GM18507 (cell line): ENCODE results near the gene PRDX3.
A peak's percentile ranks its signal among the peaks of the same experiment; 100 is the strongest.
"Not testable (repeated sequence)": the region's sequence is repeated elsewhere in the genome, so short reads cannot be mapped to it uniquely, and the experiment has no call there.

ENCODE experiments used
- DNase-seq: peaks from one replicate; pipeline ENCODE4 v3.0.0; 2011; ENCODE audit warnings: low read depth; ENCODE audit not compliant: insufficient read length; ENCODE audit errors: extremely low spot score
- FAIRE-seq: peaks from 2 replicates; lab custom pipeline; 2011; peaks lifted over from hg19 to GRCh38; lab: Jason Lieb, UNC

The PRDX3 gene

DNA sequence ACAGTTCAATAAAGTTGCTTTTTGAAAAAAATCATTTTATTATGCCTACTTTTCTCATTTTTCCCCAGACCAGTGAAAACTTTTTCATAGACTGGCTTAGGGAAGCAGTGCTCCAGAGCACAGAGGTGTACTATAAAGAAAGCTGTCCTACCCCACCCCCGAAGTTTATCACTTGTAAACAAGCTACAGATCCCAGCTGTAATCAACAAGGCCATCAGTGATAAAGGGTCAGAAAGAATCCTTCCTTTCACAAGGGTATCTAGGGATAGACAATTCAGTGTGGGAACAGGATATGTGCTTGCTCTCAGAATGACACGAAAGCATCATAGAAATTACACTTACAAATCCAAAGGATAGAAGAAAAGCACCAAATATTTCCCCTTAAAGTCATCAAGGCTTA is 4.5 kb downstream of the PRDX3 start:
- no peak for DNase-seq
- no peak for FAIRE-seq

GRCh38 chr10:119167041-119167440 is 11.6 kb downstream of the PRDX3 start:
- no peak for FAIRE-seq

DNA sequence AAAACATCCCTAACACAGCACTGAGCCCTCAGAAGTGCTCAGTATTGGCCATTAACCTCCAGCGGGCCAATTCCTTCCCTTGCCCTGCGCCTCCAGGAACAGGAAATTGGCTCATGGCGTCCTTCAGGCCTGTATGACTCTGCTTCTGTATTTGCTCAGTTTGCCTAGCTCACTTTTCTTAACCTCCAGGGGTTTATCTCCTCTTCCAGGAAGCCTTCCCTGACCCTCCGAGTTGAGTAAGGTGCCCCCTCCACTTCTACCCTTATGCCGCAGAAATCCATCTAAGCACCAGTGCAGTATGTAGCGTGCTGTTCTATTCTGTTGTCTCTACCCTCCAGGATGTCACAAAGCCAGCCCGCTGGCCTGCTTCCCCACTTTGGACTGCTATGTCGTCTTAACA is 12.0 kb downstream of the PRDX3 start:
- DNase-seq: no peak
- no peak for FAIRE-seq

More at GRCh38 chr10:119167041-119167440, 11.6 kb downstream of the PRDX3 start:
- DNase-seq: no peak

GRCh38 chr10:119166118-119166500 is 12.5 kb downstream of the PRDX3 start:
- FAIRE-seq: no peak
- DNase-seq: no peak

- peak; percentile 78 for DNase-seq
- peak; percentile 79 for FAIRE-seq
Observed at GRCh38 chr10:119165171-119166117, 13.2 kb downstream of the PRDX3 start, which contains the start of gene SFXN4. TSS of gene SFXN4 (minus strand) at chr10:119165714. CDS start at chr10:119165647, 67 bp downstream.

- FAIRE-seq (no peak), DNase-seq (no peak)
Observed at GRCh38 chr10:119162452-119163092, 16.0 kb downstream of the PRDX3 start.

- FAIRE-seq: no peak
- no peak for DNase-seq
Observed at GRCh38 chr10:119161680-119162451, 16.7 kb downstream of the PRDX3 start.

DNA sequence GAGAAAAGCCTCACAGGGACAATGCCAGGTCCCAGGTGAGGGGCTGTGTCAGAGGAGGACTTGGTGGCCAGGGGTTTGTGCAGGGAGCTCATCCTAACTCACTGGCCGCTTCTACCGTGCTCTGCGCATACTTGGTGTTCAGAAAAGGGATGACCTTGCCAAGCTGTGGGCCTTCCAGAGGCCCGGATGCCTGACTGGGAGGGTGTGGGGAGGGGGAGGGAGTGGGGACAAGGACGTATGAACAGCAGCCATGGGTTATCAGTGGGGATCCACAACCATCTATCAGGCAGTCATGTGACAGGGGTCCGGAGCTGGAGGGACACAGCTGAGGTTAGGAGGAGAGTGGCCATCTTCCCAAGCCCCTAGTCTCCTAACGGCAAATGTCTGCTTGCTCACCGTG is 19.3 kb downstream of the PRDX3 start:
- FAIRE-seq: no peak

GRCh38 chr10:119153661-119154060 is 25.0 kb downstream of the PRDX3 start:
- no peak for FAIRE-seq
- DNase-seq: no peak

More for the DNA sequence above, 19.3 kb downstream of the PRDX3 start:
- DNase-seq: no peak

DNA sequence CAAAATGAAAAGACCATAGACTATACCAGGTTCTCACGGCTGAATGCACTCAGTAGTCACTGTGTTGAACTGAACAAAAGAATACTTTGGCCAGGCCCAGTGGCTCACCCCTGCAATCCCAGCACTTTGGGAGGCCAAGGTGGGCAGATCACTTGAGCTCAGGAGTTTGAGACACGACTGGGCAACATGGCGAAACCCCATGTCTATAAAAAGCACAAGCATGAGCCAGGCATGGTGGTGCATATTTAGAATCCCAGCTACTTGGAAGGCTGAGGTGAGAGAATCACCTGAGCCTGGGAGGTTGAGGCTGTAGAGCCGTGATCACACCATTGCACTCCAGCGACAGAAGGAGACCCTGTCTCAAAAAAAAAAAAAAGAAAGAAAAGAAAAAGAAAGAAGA is 25.6 kb downstream of the PRDX3 start:
- no peak for FAIRE-seq
- DNase-seq: no peak

DNA sequence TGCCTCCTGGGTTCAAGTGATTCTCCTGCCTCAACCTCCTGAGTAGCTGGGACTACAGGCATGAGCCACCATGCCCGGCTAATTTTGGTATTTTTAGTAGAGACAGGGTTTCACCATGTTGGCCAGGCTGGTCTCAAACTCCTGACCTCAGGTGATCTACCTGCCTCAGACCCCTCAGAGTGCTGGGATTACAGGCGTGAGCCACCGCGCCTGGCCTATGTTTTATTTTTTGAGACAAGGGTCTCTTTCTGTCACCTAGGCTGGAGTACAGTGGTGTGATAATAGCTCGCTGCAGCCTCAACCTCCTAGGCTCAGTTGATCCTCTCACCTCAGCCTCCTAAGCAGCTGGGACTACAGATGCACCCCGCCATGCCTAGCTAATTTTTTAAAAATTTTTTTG is 27.0 kb downstream of the PRDX3 start:
- not testable (repeated sequence) for DNase-seq

GRCh38 chr10:119149729-119150128 is 28.9 kb downstream of the PRDX3 start:
- no peak for DNase-seq
- no peak for FAIRE-seq

More for the DNA sequence above, 27.0 kb downstream of the PRDX3 start:
- not testable (repeated sequence) for FAIRE-seq

DNA sequence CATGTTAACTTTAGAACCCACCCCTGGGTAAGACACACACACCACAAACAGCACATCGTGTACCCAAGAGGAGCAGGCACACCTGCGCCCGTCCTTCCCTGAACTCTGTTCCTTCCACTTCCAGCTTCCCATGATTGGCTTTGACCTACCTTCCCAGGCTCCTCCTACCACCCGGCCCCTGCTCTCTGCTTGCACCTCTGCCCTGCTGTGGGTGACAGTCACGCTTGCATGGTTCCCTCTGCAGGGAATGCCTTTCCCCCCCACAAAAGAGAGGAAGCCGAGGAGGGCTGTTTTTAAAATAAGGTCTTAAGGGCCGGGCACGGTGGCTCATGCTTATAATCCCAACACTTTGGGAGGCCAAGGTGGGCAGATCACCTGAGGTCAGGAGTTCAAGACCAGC is 29.5 kb downstream of the PRDX3 start:
- no peak for FAIRE-seq
- no peak for DNase-seq

DNA sequence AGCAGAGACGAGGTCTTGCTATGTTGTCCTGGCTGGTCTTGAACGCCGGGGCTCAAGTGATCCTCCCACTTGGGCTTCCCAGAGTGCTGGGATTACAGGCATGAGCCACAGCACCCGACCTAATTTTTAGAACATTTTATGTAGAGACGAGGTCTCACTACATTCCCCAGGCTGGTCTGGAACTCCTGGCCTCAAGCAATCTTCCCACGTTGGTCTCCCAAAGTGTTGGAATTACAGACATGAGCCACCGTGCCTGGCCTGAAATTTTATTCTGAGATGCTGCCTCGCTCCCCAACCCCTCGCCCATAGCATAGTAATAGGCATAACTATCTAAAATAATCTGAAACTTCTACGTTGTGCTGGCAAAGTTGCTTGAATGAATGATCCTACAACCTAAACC is 35.0 kb downstream of the PRDX3 start:
- no peak for FAIRE-seq
- DNase-seq: no peak

DNA sequence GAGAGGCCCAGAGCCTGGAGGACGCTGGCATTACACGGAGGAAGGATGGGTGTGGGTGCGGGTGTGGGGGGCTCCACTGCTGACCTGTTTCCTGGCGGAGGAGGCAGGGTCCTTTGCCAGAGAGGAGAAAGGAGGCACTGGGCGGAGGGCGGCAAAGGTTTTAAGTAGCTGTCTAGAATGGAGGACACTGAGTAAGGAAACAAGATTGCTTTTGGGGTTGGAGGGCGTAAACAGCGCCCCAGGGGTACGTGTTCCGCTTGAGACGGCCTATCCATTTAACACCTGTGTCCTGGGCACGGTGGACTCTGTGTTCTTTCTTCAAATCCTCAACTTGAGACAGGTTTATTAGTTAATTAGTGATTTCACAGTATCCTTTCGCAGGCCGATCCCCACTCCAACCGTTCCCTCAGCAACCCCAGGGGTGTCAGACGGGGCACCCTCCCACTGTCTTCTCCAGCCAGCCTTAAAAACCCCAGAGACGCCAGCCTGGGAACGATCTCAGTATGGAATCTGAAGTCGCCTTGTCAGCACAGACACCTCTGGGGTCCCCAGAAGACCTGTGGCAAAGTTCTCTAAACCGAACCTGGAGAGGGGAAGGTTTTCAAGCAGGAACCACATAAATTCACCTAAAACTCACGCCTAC is 37.9 kb downstream of the PRDX3 start:
- FAIRE-seq (no peak), DNase-seq (no peak)

DNA sequence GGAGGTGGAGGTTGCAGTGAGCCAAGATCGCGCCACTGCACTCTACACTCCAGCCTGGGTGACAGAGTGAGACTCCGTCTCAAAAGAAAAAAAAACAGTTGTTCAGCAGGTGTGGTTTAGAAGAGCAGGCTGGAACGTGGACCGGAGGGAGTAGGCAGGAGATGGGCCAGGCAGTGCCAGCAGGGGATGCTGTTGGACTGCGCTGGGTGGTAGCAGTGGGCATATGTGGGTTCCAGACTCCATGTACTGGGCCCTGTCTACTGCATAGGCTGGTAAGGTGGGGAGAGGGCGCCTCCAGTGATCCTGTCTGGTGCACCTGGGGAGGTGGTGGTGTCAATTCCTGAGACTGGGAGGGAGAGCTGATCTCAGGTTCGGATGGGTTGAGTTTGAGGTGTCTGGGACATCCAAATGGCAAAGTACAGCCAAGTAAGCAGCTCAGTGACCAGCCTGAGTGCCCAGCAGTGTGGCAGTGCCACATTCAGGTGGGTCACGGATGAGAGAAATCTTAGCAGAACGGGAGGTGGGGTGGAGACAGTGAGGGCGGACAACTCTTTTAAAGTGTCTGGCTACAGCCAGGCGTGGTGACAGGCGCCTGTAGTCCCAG is 39.0 kb downstream of the PRDX3 start:
- no peak for DNase-seq
- FAIRE-seq: no peak

GRCh38 chr10:119138346-119139306 is 40.0 kb downstream of the PRDX3 start:
- no peak for FAIRE-seq
- no peak for DNase-seq

- not testable (repeated sequence) for FAIRE-seq, DNase-seq
Observed at GRCh38 chr10:119137878-119138277, 40.7 kb downstream of the PRDX3 start.
